Pancreas (tissue), 10 donors: ENCODE data around the gene CERS3. TPM values are rescaled to one million over a fixed set of nuclear protein-coding genes. Genes with fewer than 3 reads are reported as not detected.

Source experiments
- ATAC-seq, 4 donors: fragments of 200-7000 bp; cut with Tn5 transposase; one replicate each; pipeline versions ENCODE4 v1.8.0 to v1.9.1; 2020; ENCODE audit warnings: mild to moderate bottlenecking in 4 of 4, moderate library complexity in 4 of 4
- DNase-seq, 6 donors: peaks; one replicate each; pipeline ENCODE4 v3.0.0-alpha.2; 2020
- FAIRE-seq: peaks from 2 replicates; lab custom pipeline; 2012; peaks lifted over from hg19 to GRCh38; lab: Jason Lieb, UNC
- H3K27ac ChIP-seq, 4 donors: fragments of 200-600 bp; sonication (generic); 1 replicate in 3 of 4; 2 replicates in 1 of 4; pipeline versions ENCODE4 v1.5.0 to v1.8.0; 2020
- H3K27me3 ChIP-seq, 4 donors: fragments of 200-600 bp; one replicate each; pipeline ENCODE4 v1.8.0; 2021
- H3K36me3 ChIP-seq, 3 donors: fragments of 200-600 bp; sonication (generic) in 1 of 3; one replicate each; pipeline versions ENCODE4 v1.5.0 to v1.8.0; 2020 to 2021
- H3K4me1 ChIP-seq, 3 donors: fragments of 200-600 bp; one replicate each; pipeline ENCODE4 v1.8.0; 2021
- H3K4me3 ChIP-seq, 4 donors: fragments of 200-600 bp; sonication (generic) in 2 of 4; one replicate each; pipeline versions ENCODE4 v1.5.0 to v1.8.0; 2020 to 2021
- H3K9me3 ChIP-seq, 4 donors: fragments of 200-600 bp; one replicate each; pipeline ENCODE4 v1.8.0; 2021
- WGBS, 2 donors: extraction: QIAGEN DNeasy Blood & Tissue Kit; methylation state at CpG; one replicate each; pipeline ENCODE4 v1.1.7; 2013; 5-methylcytosine and 5-hydroxymethylcytosine counted together
- intact Hi-C, 3 donors: fragments of 100-400 bp; cut with DNase I; formaldehyde crosslinking; loops; one replicate each; pipeline versions ENCODE4 v1.11.1 to v1.14.2; 2022
- polyA plus RNA-seq, 2 donors: library from polyadenylated mRNA; stranded (reverse); fragments of 200-250 nt; gene quantifications; one replicate each; pipeline ENCODE4 v1.2.3, GENCODE V29; 2013
- total RNA-seq, 6 donors: library from RNA; stranded (reverse); fragmentation: NEBNext Ultra II Directional in 4 of 6; extraction: Animal tissue kit (Norgen Biotek cat#: 25700) in 4 of 6; gene quantifications; one replicate each; pipeline versions ENCODE4 v1.2.1 to v1.2.4, GENCODE V29; 2021 to 2023
- TF ChIP-seq, protein P1 (sequence below), 4 donors: fragments of 200-600 bp; sonication (generic) in 3 of 4; IDR thresholded peaks; one replicate each; pipeline versions ENCODE4 v1.5.0 to v1.8.0; 2021; ENCODE audit warnings: antibody characterized with exemption in 4 of 4
- donor health status: healthy with polysubstance abuse.
- donor health status: DM: no; HTN: no; CAD: no; lungs with moderate emphysema.
- donor health status: DM: no; HTN: no; CAD: no.
- donor health status: control.
- donor health status: control.
- donor health status: Bipolar disorder and iron deficiency.
- donor health status: DM: yes; HTN: yes; CAD: no.
- donor health status: DM: no; HTN: no; CAD: no.
- donor health status: DM: no; HTN: no; CAD: no.
- donor health status: DM: yes; HTN: yes; CAD: no.

CERS3 gene
- total and polyA plus RNA-seq, 8 donors, result 0.07 to 0.19 TPM; not detected in 6

DNA sequence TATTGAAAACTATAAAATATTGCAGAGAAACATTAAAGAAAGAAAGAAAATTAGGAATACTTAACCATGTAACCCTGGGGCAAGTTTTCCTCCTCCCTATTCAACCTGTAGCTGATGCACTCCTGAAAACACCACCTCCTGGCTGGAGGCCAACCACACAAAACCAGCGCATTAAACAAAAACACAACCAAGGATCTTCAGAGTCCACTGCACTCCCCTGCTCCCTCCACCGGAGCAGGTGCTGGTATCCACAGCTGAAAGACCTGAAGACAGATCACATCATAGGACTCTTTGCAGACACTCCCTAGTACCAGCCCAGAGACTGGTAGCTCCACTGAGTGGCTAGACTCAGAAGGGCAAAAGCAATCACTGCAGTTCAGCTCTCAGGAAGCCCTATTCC is 173.4 kb downstream of the CERS3 start:
- H3K27me3 ChIP-seq, result no peaks in the 10 kb centered on the region
- H3K9me3 ChIP-seq, result no peaks in the 10 kb centered on the region
- H3K4me1 ChIP-seq, result peaks cover 0 to 3% (median 0%) of the 10 kb centered on the region in 3 donors
- no peaks in the 10 kb centered on the region for H3K36me3 ChIP-seq
- no peak overlapping the region for H3K27ac ChIP-seq
- FAIRE-seq (no peak), DNase-seq (no peak), ATAC-seq (no peak)
- intact Hi-C loops, result no loop called here
- 41 to 48% methylated on average over 2 of the region's 2 CpGs for WGBS, 2 donors
- no peak overlapping the region for H3K4me3 ChIP-seq
- TF ChIP-seq, protein P1, sequence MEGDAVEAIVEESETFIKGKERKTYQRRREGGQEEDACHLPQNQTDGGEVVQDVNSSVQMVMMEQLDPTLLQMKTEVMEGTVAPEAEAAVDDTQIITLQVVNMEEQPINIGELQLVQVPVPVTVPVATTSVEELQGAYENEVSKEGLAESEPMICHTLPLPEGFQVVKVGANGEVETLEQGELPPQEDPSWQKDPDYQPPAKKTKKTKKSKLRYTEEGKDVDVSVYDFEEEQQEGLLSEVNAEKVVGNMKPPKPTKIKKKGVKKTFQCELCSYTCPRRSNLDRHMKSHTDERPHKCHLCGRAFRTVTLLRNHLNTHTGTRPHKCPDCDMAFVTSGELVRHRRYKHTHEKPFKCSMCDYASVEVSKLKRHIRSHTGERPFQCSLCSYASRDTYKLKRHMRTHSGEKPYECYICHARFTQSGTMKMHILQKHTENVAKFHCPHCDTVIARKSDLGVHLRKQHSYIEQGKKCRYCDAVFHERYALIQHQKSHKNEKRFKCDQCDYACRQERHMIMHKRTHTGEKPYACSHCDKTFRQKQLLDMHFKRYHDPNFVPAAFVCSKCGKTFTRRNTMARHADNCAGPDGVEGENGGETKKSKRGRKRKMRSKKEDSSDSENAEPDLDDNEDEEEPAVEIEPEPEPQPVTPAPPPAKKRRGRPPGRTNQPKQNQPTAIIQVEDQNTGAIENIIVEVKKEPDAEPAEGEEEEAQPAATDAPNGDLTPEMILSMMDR (IDR thresholded peaks at IDR 0.05), result no peak

DNA sequence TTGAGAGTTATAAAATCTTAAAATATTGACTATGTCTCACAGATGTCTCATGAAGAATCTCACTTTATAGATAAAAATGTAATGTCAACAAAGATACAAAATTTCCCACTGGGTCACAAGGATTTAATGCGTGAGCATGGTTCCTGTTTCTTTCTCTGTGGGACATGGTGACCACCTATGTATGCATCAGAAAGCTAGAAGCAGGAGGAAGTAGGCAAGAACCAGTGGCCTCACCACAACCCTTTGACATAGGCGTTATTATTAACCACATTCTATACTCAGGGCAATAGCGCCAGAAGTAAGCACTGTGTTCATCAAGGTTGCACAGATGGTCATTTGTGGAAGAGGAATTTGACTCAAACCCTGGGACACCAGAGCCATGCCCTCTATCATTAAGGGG is 175.3 kb downstream of the CERS3 start:
- no peaks in the 10 kb centered on the region for H3K36me3 ChIP-seq
- H3K4me3 ChIP-seq, result no peak overlapping the region
- no peaks in the 10 kb centered on the region for H3K27me3 ChIP-seq
- FAIRE-seq (no peak), ATAC-seq (no peak), DNase-seq (no peak)
- H3K4me1 ChIP-seq, result peaks cover 0 to 7% (median 0%) of the 10 kb centered on the region in 3 donors
- 74 to 84% methylated on average over 3 of the region's 3 CpGs for WGBS, 2 donors
- TF ChIP-seq, protein P1 (IDR thresholded peaks at IDR 0.05), result no peak
- H3K9me3 ChIP-seq, result no peaks in the 10 kb centered on the region
- intact Hi-C loops, result no loop called here
- H3K27ac ChIP-seq, result no peak overlapping the region

DNA sequence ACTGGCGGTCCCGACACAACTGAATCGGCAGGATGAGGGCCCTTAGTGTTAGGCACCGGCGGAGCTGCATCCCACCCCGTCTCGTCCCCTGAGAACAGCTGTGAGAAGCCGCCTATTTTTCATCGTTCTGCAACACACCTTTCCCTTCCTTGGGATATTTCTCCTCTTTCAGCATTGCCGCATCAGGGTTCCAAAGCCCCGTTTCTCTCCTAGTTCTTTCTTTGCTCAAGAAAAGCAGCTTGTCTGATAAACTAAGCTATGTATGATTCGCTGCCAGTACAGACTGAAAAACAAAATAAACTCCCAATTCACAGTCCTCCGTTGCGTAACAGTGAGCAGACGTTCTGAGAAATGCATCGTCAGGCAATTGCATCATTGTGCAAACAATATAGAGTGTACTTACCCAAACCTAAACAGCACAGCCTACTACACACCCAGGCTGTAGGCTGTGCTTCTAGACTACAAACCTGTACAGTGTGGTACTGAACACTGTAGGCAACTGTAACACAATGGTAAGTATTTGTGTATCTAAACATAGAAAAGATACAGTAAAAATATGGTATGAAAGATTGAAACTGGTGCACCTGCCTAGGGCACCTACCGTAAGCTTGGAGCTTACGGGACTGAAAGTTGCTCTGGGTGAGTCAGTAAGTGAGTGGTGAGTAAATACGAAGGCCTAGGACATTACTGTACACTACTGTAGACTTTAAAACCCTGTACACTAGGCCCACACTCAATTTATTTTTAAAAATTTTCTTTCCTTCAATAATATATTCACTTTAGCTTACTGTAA is 178.1 kb downstream of the CERS3 start:
- 39 to 46% methylated on average over 19 of the region's 19 CpGs for WGBS, 2 donors
- FAIRE-seq (no peak), ATAC-seq (peak; percentile 55 to 75 (median 73)), DNase-seq (peak in 2 of 6 donors; percentile 53 to 64)
- peaks cover 0 to 7% (median 0%) of the 10 kb centered on the region in 3 donors for H3K4me1 ChIP-seq
- TF ChIP-seq, protein P1 (IDR thresholded peaks at IDR 0.05), result no peak
- H3K4me3 ChIP-seq, result peak overlapping the region in 3 of 4 donors; percentile 66 to 80 (median 73)
- H3K9me3 ChIP-seq, result no peaks in the 10 kb centered on the region
- peak overlapping the region; percentile 92 to 98 (median 96) for H3K27ac ChIP-seq
- no peaks in the 10 kb centered on the region for H3K27me3 ChIP-seq
- intact Hi-C loops, result no loop called here
- no peaks in the 10 kb centered on the region for H3K36me3 ChIP-seq

Other genes starting within 250 kb of the CERS3 start
- gene ADAMTS17, start 187.0 kb downstream of the CERS3 start, total RNA-seq, result 10 to 100 TPM in 5 of 6 donors, 1 to 10 TPM in 1; 6.9 to 16.4 (median 12.4) TPM
- gene ADAMTS17, start 187.0 kb downstream of the CERS3 start, polyA plus RNA-seq, result 10 to 100 TPM in 1 of 2 donors, 1 to 10 TPM in 1; 4.2 to 10.6 TPM
- gene LINS1, start 73.2 kb upstream of the CERS3 start, total RNA-seq, result 1 to 10 TPM; 3.1 to 8.3 (median 4.6) TPM
- gene LINS1, start 73.2 kb upstream of the CERS3 start, polyA plus RNA-seq, result 1 to 10 TPM; 3.0 to 9.1 TPM
- gene ASB7, start 73.6 kb upstream of the CERS3 start, total RNA-seq, result 1 to 10 TPM; 3.9 to 7.8 (median 4.6) TPM
- 1 to 10 TPM; 1.9 to 2.7 TPM for gene ASB7, start 73.6 kb upstream of the CERS3 start, polyA plus RNA-seq